Liver (tissue), 9 donors: ENCODE results near the gene GIMAP7. TPM values are rescaled to one million over a fixed set of nuclear protein-coding genes. Genes with fewer than 3 reads are reported as not detected.

Experiments used
- DNase-seq: peaks from one replicate; pipeline ENCODE4 v3.0.0-alpha.2; 2017; ENCODE audit warnings: low spot score
- H3K27ac ChIP-seq, 2 donors: one replicate each; pipeline ENCODE4 v1.7.0; 2013; ENCODE audit warnings: inconsistent platforms in 2 of 2, low read length in 2 of 2, control low read depth in 1 of 2, low read depth in 1 of 2, mild to moderate bottlenecking in 1 of 2
- H3K27me3 ChIP-seq, 4 donors: one replicate each; pipeline versions ENCODE4 v1.6.1 to v1.7.0; 2013; ENCODE audit warnings: low read length in 3 of 4, inconsistent platforms in 1 of 4, mild to moderate bottlenecking in 1 of 4, moderate library complexity in 1 of 4; ENCODE audit not compliant: control insufficient read depth in 4 of 4, insufficient read depth in 4 of 4
- H3K36me3 ChIP-seq, 4 donors: one replicate each; pipeline versions ENCODE4 v1.6.1 to v1.7.0; 2013; ENCODE audit warnings: low read length in 3 of 4, mild to moderate bottlenecking in 3 of 4, low read depth in 1 of 4, moderate library complexity in 1 of 4; ENCODE audit not compliant: control insufficient read depth in 4 of 4, insufficient read depth in 3 of 4
- H3K4me1 ChIP-seq, 4 donors: one replicate each; pipeline versions ENCODE4 v1.6.1 to v1.7.0; 2013; ENCODE audit warnings: low read length in 3 of 4, mild to moderate bottlenecking in 3 of 4, moderate library complexity in 1 of 4; ENCODE audit not compliant: control insufficient read depth in 4 of 4, insufficient read depth in 4 of 4
- H3K4me3 ChIP-seq, 3 donors: one replicate each; pipeline versions ENCODE4 v1.6.1 to v1.7.0; 2013; ENCODE audit warnings: low read length in 3 of 3, control low read depth in 1 of 3, low read depth in 1 of 3, mild to moderate bottlenecking in 1 of 3
- H3K9ac ChIP-seq, 2 donors: one replicate each; pipeline ENCODE4 v1.7.0; 2013; ENCODE audit warnings: low read length in 2 of 2, mild to moderate bottlenecking in 2 of 2, moderate library complexity in 2 of 2, control low read depth in 1 of 2, low read depth in 1 of 2
- H3K9me3 ChIP-seq, 4 donors: one replicate each; pipeline versions ENCODE4 v1.6.1 to v1.7.0; 2013; ENCODE audit warnings: low read length in 3 of 4; ENCODE audit not compliant: control insufficient read depth in 4 of 4
- ATF3 ChIP-seq: IDR thresholded peaks from 2 replicates; pipeline ENCODE4 v1.6.1; 2016; ENCODE audit warnings: antibody characterized with exemption
- CTCF ChIP-seq: fragments of 150-350 bp; IDR thresholded peaks from 2 replicates; pipeline ENCODE4 v1.5.1; 2017; ENCODE audit warnings: improper control_type of control experiment, low read depth, low read length; ENCODE audit not compliant: missing input control
- FOXA1 ChIP-seq: IDR thresholded peaks from 2 replicates; pipeline ENCODE4 v1.6.1; 2016; ENCODE audit warnings: antibody characterized with exemption
- FOXA2 ChIP-seq: IDR thresholded peaks from 2 replicates; pipeline ENCODE4 v1.6.1; 2016; ENCODE audit warnings: antibody characterized with exemption
- GABPA ChIP-seq, 2 donors: IDR thresholded peaks in 1 of 2; conservative IDR thresholded peaks in 1 of 2; 2 replicates each; pipeline ENCODE4 v1.6.1; 2016; ENCODE audit warnings: antibody characterized with exemption in 2 of 2, mild to moderate bottlenecking in 1 of 2, moderate library complexity in 1 of 2
- HNF4A ChIP-seq, 2 donors: conservative IDR thresholded peaks; 2 replicates each; pipeline ENCODE4 v1.6.1; 2016; ENCODE audit warnings: antibody characterized with exemption in 2 of 2, mild to moderate bottlenecking in 2 of 2
- HNF4G ChIP-seq: IDR thresholded peaks from 2 replicates; pipeline ENCODE4 v1.6.1; 2016; ENCODE audit warnings: antibody characterized with exemption
- JUND ChIP-seq, 2 donors: IDR thresholded peaks; 2 replicates each; pipeline ENCODE4 v1.6.1; 2016; ENCODE audit warnings: antibody characterized with exemption in 2 of 2
- NR2F2 ChIP-seq: IDR thresholded peaks from 2 replicates; pipeline ENCODE4 v1.6.1; 2016; ENCODE audit warnings: antibody characterized with exemption
- SP1 ChIP-seq: IDR thresholded peaks from 2 replicates; pipeline ENCODE4 v1.6.1; 2018; ENCODE audit warnings: antibody characterized with exemption, mild to moderate bottlenecking
- TAF1 ChIP-seq: conservative IDR thresholded peaks from 2 replicates; pipeline ENCODE4 v1.6.1; 2016; ENCODE audit warnings: antibody characterized with exemption, mild to moderate bottlenecking
- YY1 ChIP-seq: IDR thresholded peaks from 2 replicates; pipeline ENCODE4 v1.6.1; 2016; ENCODE audit warnings: antibody characterized with exemption, mild to moderate bottlenecking
- WGBS: extraction: QIAGEN DNeasy Blood & Tissue Kit; methylation state at CpG from one replicate; pipeline ENCODE4 v1.1.7; 2013; 5-methylcytosine and 5-hydroxymethylcytosine counted together
- polyA plus RNA-seq, 2 donors: library from polyadenylated mRNA; stranded (reverse) in 1 of 2; unstranded in 1 of 2; fragments of 200-250 nt in 1 of 2; fragments of >200 nt in 1 of 2; fragmentation: Nextera tagmentation in 1 of 2; extraction: Ambion mirVana in 1 of 2; gene quantifications; one replicate each; pipeline versions ENCODE4 v1.2.1 to v1.2.3, GENCODE V29; 2013 to 2015
- total RNA-seq, 2 donors: library from RNA; depleted of rRNA; stranded (reverse); fragments of >200 nt; gene quantifications; one replicate each; pipeline ENCODE4 v1.2.3, GENCODE V29; 2014
- TF ChIP-seq, protein P1 (sequence below): IDR thresholded peaks from 2 replicates; pipeline ENCODE4 v1.6.1; 2016; ENCODE audit warnings: antibody characterized with exemption
- TF ChIP-seq, protein P2 (sequence below): IDR thresholded peaks from 2 replicates; pipeline ENCODE4 v1.6.1; 2016; ENCODE audit warnings: antibody characterized with exemption
- donor health status: healthy.
- donor health status: healthy.
- donor health status: healthy.
- donor health status: healthy.
- donor health status: healthy.

The GIMAP7 gene
- total and polyA plus RNA-seq, 4 donors, result 4.8 to 12.8 (median 10.5) TPM

DNA sequence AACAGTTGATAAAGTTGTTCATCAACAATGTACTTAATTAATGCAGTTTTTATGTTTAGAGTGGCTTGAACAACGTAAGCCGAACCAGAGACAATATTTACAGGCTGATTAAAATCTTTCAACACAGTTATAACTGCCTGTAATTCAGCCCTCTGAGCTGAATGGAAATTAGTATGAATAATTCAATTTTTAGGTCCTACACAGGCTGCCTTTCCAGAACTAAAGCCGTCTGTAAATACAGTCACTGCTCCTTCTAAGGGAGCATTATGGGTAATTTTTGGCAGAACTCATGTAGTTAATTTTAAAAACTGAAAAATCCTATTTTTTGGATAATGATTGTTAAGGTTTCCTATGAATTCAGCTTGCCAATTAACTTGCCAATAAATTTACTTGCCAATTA lies 49.9 kb downstream of the GIMAP7 start:
- Histone ChIP-seq H3K9me3 (peaks cover 0 to 7% (median 2%) of the 10 kb centered on the region in 4 donors), H3K27ac (no peak overlapping the region), H3K36me3 (no peaks in the 10 kb centered on the region), H3K9ac (no peak overlapping the region), H3K4me3 (no peak overlapping the region), H3K27me3 (no peaks in the 10 kb centered on the region), H3K4me1 (no peaks in the 10 kb centered on the region)
- TF ChIP-seq, protein P1, sequence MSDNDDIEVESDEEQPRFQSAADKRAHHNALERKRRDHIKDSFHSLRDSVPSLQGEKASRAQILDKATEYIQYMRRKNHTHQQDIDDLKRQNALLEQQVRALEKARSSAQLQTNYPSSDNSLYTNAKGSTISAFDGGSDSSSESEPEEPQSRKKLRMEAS, result no peak
- no peak for TF ChIP-seq GABPA (IDR thresholded peaks at IDR 0.05 in 1 of 2, conservative IDR thresholded peaks at IDR 0.05 in 1 of 2)
- no peak for TF ChIP-seq HNF4G
- TF ChIP-seq ATF3, result no peak
- TF ChIP-seq YY1, result no peak
- no peak for TF ChIP-seq NR2F2
- TF ChIP-seq CTCF, result no peak
- no peak for DNase-seq
- whole genome bisulfite sequencing, result 73% methylated on average over 3 of the region's 3 CpGs

DNA sequence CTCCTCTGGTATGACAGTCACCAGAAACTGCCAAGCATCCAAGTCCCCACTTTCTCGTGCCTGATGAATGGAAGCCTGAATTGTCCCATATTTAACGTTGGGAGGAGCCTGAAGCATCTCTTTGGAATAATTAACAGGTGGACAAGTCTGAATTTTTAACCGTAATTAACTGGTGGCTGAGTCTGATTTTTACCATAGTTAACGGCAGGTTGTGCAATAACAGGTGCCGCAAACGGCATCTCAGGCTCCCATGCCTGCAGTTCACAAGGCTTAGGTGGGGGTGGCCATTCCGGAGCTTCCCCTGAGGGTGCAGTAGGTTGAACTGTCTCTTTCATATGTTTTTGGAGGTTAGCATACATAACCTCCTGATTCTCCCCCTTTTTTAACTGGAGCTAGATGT lies 50.6 kb downstream of the GIMAP7 start:
- WGBS, result 82% methylated on average over 7 of the region's 7 CpGs
- Histone ChIP-seq H3K36me3 (no peaks in the 10 kb centered on the region), H3K4me1 (no peaks in the 10 kb centered on the region), H3K27me3 (no peaks in the 10 kb centered on the region), H3K27ac (no peak overlapping the region), H3K9ac (no peak overlapping the region), H3K4me3 (no peak overlapping the region), H3K9me3 (peaks cover 0 to 5% (median 2%) of the 10 kb centered on the region in 4 donors)
- no peak for DNase-seq
- TF ChIP-seq HNF4G, result no peak
- TF ChIP-seq TAF1, result no peak

DNA sequence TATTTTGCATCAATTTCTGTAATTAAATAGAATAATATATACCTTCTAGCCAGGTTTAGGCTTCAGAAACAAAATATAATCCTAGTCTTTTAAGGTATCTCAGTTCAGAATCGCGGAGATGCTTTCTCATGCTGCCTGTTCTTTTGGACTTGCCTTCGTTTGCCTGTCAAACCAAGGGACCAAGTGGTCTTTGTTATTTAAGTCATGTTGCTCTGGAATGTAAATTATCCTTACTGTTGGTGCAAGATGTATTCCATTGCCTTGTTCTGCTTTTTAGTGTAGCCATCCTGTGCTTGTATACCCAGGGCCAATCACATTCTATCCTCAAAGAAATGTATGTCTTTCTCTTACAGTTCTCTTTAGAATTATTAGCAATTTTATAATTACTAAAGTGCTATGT lies 51.5 kb downstream of the GIMAP7 start:
- Histone ChIP-seq H3K27me3 (no peaks in the 10 kb centered on the region), H3K9me3 (peaks cover 0 to 3% (median 0%) of the 10 kb centered on the region in 4 donors), H3K9ac (no peak overlapping the region), H3K4me3 (no peak overlapping the region), H3K36me3 (peaks cover 0 to 4% (median 0%) of the 10 kb centered on the region in 4 donors), H3K27ac (no peak overlapping the region), H3K4me1 (no peaks in the 10 kb centered on the region)
- TF ChIP-seq SP1, result no peak
- TF ChIP-seq, protein P1, result no peak
- no peak for TF ChIP-seq HNF4A (conservative IDR thresholded peaks at IDR 0.05)
- TF ChIP-seq, protein P2, sequence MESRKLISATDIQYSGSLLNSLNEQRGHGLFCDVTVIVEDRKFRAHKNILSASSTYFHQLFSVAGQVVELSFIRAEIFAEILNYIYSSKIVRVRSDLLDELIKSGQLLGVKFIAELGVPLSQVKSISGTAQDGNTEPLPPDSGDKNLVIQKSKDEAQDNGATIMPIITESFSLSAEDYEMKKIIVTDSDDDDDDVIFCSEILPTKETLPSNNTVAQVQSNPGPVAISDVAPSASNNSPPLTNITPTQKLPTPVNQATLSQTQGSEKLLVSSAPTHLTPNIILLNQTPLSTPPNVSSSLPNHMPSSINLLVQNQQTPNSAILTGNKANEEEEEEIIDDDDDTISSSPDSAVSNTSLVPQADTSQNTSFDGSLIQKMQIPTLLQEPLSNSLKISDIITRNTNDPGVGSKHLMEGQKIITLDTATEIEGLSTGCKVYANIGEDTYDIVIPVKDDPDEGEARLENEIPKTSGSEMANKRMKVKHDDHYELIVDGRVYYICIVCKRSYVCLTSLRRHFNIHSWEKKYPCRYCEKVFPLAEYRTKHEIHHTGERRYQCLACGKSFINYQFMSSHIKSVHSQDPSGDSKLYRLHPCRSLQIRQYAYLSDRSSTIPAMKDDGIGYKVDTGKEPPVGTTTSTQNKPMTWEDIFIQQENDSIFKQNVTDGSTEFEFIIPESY, result no peak
- TF ChIP-seq YY1, result no peak
- TF ChIP-seq FOXA2, result no peak
- TF ChIP-seq FOXA1, result no peak
- no peak for TF ChIP-seq JUND (IDR thresholded peaks at IDR 0.05)
- no peak for DNase-seq
- 78% methylated on average over 3 of the region's 3 CpGs for WGBS
